HepG2 (cell line): ENCODE results near the gene MTMR4. TPM values are rescaled to one million over a fixed set of nuclear protein-coding genes. Genes with fewer than 3 reads are reported as not detected.
A peak's percentile ranks its signal among the peaks of the same experiment; 100 is the strongest.

Experiments used
- ATAC-seq: fragments of 200-7000 bp; cut with Tn5 transposase; 3 replicates; pipeline ENCODE4 v1.9.1; 2020; ENCODE audit warnings: mild to moderate bottlenecking, moderate library complexity
- BruUV-seq: library from RNA; stranded (reverse); fragments of 400-500 nt; replicated peaks from 2 replicates; lab custom pipeline; 2021; lab: Mats Ljungman, UMichigan
- CTCF ChIA-PET: fragments of 300-600 bp; formaldehyde crosslinking; extraction: SDS; loops from one replicate; lab custom pipeline; 2021; ENCODE audit warnings: low total read pairs, inconsistent platforms, low intra/inter-chr PET ratio; lab: Yijun Ruan, JAX
- POLR2A ChIA-PET: fragments of 350-600 bp; sonication (Branson Sonifier 250); formaldehyde crosslinking; loops from one replicate; lab custom pipeline; 2020; ENCODE audit warnings: antibody characterized with exemption, inconsistent platforms; lab: Yijun Ruan, JAX
- DNase-seq: peaks from one replicate; pipeline ENCODE4 v3.0.0-alpha.2; 2015; ENCODE audit warnings: low spot score
- FAIRE-seq: peaks from 3 replicates; lab custom pipeline; 2011; peaks lifted over from hg19 to GRCh38; lab: Jason Lieb, UNC
- H2AFZ ChIP-seq: one replicate; pipeline ENCODE4 v1.6.1; 2011; ENCODE audit warnings: low read length, inconsistent platforms
- H3K27ac ChIP-seq: fragments of 300-600 bp; 3 replicates; pipeline ENCODE4 v1.8.0; 2011; ENCODE audit warnings: mixed run types, mild to moderate bottlenecking, mixed read lengths, low read length, inconsistent platforms; ENCODE audit not compliant: insufficient read depth; ENCODE audit errors: extremely low read length
- H3K27me3 ChIP-seq, 2 experiments: fragments of 200-600 bp in 1 of 2; 2 replicates in 1 of 2; 3 replicates in 1 of 2; pipeline versions ENCODE4 v1.6.0 to v1.8.0; 2011; ENCODE audit warnings: low read length in 2 of 2, mild to moderate bottlenecking in 2 of 2, moderate library complexity in 2 of 2, inconsistent platforms in 1 of 2; ENCODE audit not compliant: insufficient read depth in 2 of 2, control insufficient read depth in 1 of 2
- H3K36me3 ChIP-seq, 2 experiments: fragments of 200-600 bp in 1 of 2; replicated peaks in 1 of 2; 2 replicates in 1 of 2; 3 replicates in 1 of 2; pipeline versions ENCODE4 v1.5.1 to v1.8.0; 2011; ENCODE audit warnings: low read length in 2 of 2, inconsistent platforms in 1 of 2; ENCODE audit not compliant: insufficient read depth in 2 of 2, control insufficient read depth in 1 of 2
- H3K4me1 ChIP-seq: 2 replicates; pipeline ENCODE4 v1.5.1; 2012; ENCODE audit warnings: low read length, inconsistent platforms; ENCODE audit not compliant: insufficient read depth
- H3K4me2 ChIP-seq: 2 replicates; pipeline ENCODE4 v1.6.0; 2011; ENCODE audit warnings: low read depth, low read length, inconsistent platforms
- H3K4me3 ChIP-seq, 3 experiments: fragments of 200-600 bp in 1 of 3; sonication (generic), shearing (Covaris generic) in 1 of 3; replicated peaks in 1 of 3; 2 replicates each; pipeline ENCODE4 v1.5.1; 2011 to 2016; ENCODE audit warnings: low read length in 3 of 3, inconsistent platforms in 2 of 3, low read depth in 2 of 3, mild to moderate bottlenecking in 2 of 3, control low read depth in 1 of 3, mixed read lengths in 1 of 3; ENCODE audit not compliant: insufficient read depth in 1 of 3
- H3K79me2 ChIP-seq: one replicate; pipeline ENCODE4 v1.6.1; 2011; ENCODE audit warnings: low read length, inconsistent platforms; ENCODE audit not compliant: insufficient read depth
- H3K9ac ChIP-seq: 2 replicates; pipeline ENCODE4 v1.6.0; 2011; ENCODE audit warnings: mild to moderate bottlenecking, low read depth, low read length, inconsistent platforms; ENCODE audit not compliant: insufficient read depth
- H3K9me3 ChIP-seq: 2 replicates; pipeline ENCODE4 v1.5.1; 2012; ENCODE audit warnings: mild to moderate bottlenecking, low read length
- H4K20me1 ChIP-seq: 2 replicates; pipeline ENCODE4 v1.6.0; 2011; ENCODE audit warnings: inconsistent platforms, mild to moderate bottlenecking, low read length, moderate library complexity; ENCODE audit not compliant: insufficient read depth
- AGO2 ChIP-seq: fragments of 200-400 bp; formaldehyde crosslinking; optimal IDR thresholded peaks from 2 replicates; pipeline ENCODE3; 2017; ENCODE audit warnings: mild to moderate bottlenecking, low read depth, low read length, moderate library complexity
- CCAR2 ChIP-seq: fragments of 200-400 bp; formaldehyde crosslinking; optimal IDR thresholded peaks from 2 replicates; pipeline ENCODE3; 2018; ENCODE audit warnings: low read depth, mild to moderate bottlenecking, low read length, moderate library complexity
- DPF2 ChIP-seq: sonication (generic); formaldehyde crosslinking; IDR thresholded peaks from 2 replicates; pipeline ENCODE4 v1.4.0; 2020; ENCODE audit warnings: mild to moderate bottlenecking, low read depth, missing genetic modification reagents, borderline replicate concordance
- FOXK1 ChIP-seq: sonication (generic); formaldehyde crosslinking; IDR thresholded peaks from 2 replicates; pipeline ENCODE4 v1.4.0; 2020; ENCODE audit warnings: low read depth, missing genetic modification reagents, borderline replicate concordance
- HNF4A ChIP-seq: sonication (generic); formaldehyde crosslinking; IDR thresholded peaks from 2 replicates; pipeline ENCODE4 v1.4.0; 2020; ENCODE audit warnings: missing genetic modification reagents
- PITX1 ChIP-seq: sonication (generic); formaldehyde crosslinking; IDR thresholded peaks from 2 replicates; pipeline ENCODE4 v1.5.1; 2020; ENCODE audit warnings: mild to moderate bottlenecking, missing genetic modification reagents
- SSRP1 ChIP-seq: IDR thresholded peaks from 2 replicates; pipeline ENCODE4 v1.6.1; 2016; ENCODE audit warnings: control low read depth
- ZNF17 ChIP-seq: sonication (generic); formaldehyde crosslinking; IDR thresholded peaks from 2 replicates; pipeline ENCODE4 v1.5.0; 2020; ENCODE audit warnings: mild to moderate bottlenecking, missing genetic modification reagents
- ZNF331 ChIP-seq: sonication (generic); formaldehyde crosslinking; IDR thresholded peaks from 2 replicates; pipeline ENCODE4 v1.4.0; 2020; ENCODE audit warnings: missing genetic modification reagents
- ZNF564 ChIP-seq: sonication (generic); formaldehyde crosslinking; IDR thresholded peaks from 2 replicates; pipeline ENCODE4 v1.8.1; 2023; ENCODE audit warnings: mild to moderate bottlenecking, missing genetic modification reagents
- ZNF788 ChIP-seq: sonication (generic); formaldehyde crosslinking; IDR thresholded peaks from 2 replicates; pipeline ENCODE4 v1.5.0; 2020; ENCODE audit warnings: mild to moderate bottlenecking, missing genetic modification reagents, borderline replicate concordance
- WGBS: methylation state at CpG from one replicate; pipeline ENCODE4 v1.1.6; 2017; ENCODE audit warnings: low lambda C conversion rate; 5-methylcytosine and 5-hydroxymethylcytosine counted together
- in situ Hi-C: cut with HindIII; loops from 2 replicates; pipeline ENCODE4 v1.10.0; 2017; ENCODE audit warnings: low pct_unique_long_range_greater_than_20kb; ENCODE audit not compliant: extremely low pct_ligation_motif_present
- intact Hi-C: fragments of 100-400 bp; cut with micrococcal nuclease; formaldehyde crosslinking; loops from one replicate; pipeline ENCODE4 v1.10.0; 2022; ENCODE audit not compliant: unreplicated experiment
- polyA plus RNA-seq, 8 experiments: library from polyadenylated mRNA; depleted of rRNA in 3 of 8; stranded (reverse) in 7 of 8; unstranded in 1 of 8; fragments of >200 nt; fragmentation: Illumina TruSeq in 4 of 8; extraction: Trizol in 4 of 8; gene quantifications; 2 replicates each; pipeline versions ENCODE4 v1.2.1 to v1.2.3, GENCODE V29; 2011 to 2016; ENCODE audit warnings: low read depth in 4 of 8, missing spikeins in 1 of 8, mixed read lengths in 1 of 8; ENCODE audit not compliant: insufficient read depth in 1 of 8
- total RNA-seq, 5 experiments: library from RNA; depleted of rRNA; stranded (reverse); fragments of >200 nt; fragmentation: Illumina TruSeq; extraction: Trizol; gene quantifications; 2 replicates each; pipeline ENCODE4 v1.2.3, GENCODE V29; 2016; ENCODE audit warnings: low read depth in 1 of 5

Gene MTMR4
- total and polyA plus RNA-seq, 2 of the 13 experiments (the other 11 are each of a cell fraction or from before 2014, with no cell fraction given) = 62.5 to 65.1 TPM

DNA sequence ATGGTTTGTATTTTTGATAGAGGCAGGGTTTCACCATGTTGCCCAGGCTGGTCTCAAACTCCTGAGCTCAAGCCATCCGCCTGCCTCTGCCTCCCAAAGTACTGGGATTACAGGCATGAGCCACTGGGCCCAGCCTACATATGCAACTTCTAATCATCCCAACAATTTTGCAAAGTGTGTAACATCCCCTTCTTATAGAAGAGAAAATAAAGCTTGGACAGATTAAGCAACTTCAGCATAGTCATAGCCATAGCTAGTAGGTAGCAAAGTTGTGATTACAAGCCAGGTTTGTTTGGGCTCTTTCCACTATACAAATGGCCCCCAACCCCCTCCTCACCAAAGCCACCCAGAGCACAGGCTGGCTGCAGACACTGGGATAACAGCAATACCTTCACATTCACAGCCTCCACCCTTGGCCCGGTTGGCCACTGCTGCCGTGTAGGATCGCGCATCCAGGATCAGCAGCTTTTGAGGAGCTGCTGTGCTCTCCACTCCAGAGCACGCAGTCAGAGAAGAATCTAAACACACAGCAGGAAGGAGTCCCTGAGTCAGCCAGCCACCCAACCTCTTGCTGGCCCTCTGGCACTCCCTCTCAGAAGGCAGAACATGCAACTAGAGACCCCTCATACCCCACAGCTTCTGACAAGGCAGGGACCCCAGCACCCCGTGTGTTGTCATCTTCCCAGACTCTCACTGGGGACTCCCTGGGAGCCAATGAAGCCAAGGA is 7.9 kb downstream of the MTMR4 start:
- H3K4me3 ChIP-seq = no peak overlapping the region
- ATAC-seq = no peak
- POLR2A ChIA-PET = interaction anchor here (1.1 to 3.3 kb wide), 2 partner anchors 9 to 12 kb away, joined by 3 to 13 read pairs; partner anchors contain the start of gene MTMR4
- H3K4me2 ChIP-seq = peak overlapping the region; percentile 0; the same call in 1 of the 2 replicates
- CTCF ChIA-PET = no interaction called here
- no peak for DNase-seq
- peaks cover 52 to 98% of the 10 kb centered on the region in 2 experiments for H3K36me3 ChIP-seq
- no peak overlapping the region for H2AFZ ChIP-seq
- FAIRE-seq = no peak
- peak overlapping the region; percentile 46 for H3K27ac ChIP-seq
- WGBS = 99% methylated on average over 7 of the region's 7 CpGs
- no peaks in the 10 kb centered on the region for H3K9me3 ChIP-seq
- no peaks in the 10 kb centered on the region for H3K27me3 ChIP-seq
- BruUV-seq = no TSS peak
- H3K4me1 ChIP-seq = peaks cover 24% of the 10 kb centered on the region
- H3K79me2 ChIP-seq = no peaks in the 10 kb centered on the region
- no peaks in the 10 kb centered on the region for H4K20me1 ChIP-seq
- TF ChIP-seq AGO2 (peak; percentile 31), ZNF331 (no peak)
- intact Hi-C loops (no loop called here), in situ Hi-C loops (loop anchor here (10.0 kb wide), 1 partner anchor 62 kb away; no protein-coding TSS in a partner anchor)
- H3K9ac ChIP-seq = no peak overlapping the region

DNA sequence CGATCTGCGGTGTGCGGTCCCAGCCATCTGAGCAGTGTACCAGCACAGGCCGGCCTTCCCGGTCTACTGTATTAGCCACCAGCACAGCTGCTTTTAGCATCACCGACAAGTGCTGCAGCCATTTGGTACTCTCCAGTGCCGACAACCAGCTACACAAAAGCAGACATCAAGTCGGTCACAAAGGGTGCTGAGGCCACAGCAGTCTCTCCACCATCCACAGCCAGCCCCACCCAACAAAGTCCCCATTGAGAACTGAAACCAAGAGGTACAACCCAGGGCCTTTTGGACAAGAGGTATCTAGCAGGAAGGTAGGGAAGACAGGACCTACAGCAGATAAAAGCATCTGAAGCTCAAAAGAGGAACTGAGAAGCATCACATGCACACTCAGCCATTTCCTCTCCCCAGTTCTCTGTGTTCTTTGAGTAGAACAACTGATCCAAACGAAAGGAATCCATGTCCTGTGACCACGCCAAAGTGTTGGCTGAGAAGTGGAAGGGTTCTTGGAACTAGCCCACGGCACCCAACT is 9.5 kb downstream of the MTMR4 start:
- Histone ChIP-seq H3K9me3 (no peaks in the 10 kb centered on the region), H3K27ac (no peak overlapping the region), H2AFZ (no peak overlapping the region), H3K36me3 (peaks cover 48 to 93% of the 10 kb centered on the region in 2 experiments), H4K20me1 (no peaks in the 10 kb centered on the region), H3K4me2 (no peak overlapping the region), H3K4me1 (peaks cover 24% of the 10 kb centered on the region), H3K79me2 (no peaks in the 10 kb centered on the region)
- in situ Hi-C loops (loop anchor here (10.0 kb wide), 1 partner anchor 60 kb away; no protein-coding TSS in a partner anchor), intact Hi-C loops (no loop called here)
- ChIA-PET POLR2A (interaction anchor here (3.3 kb wide), 1 partner anchor 10 kb away, joined by 13 read pairs; the partner anchor contains the start of gene MTMR4), CTCF (no interaction called here)
- no peak for DNase-seq
- WGBS = 99% methylated on average over 11 of the region's 11 CpGs
- BruUV-seq = no TSS peak
- ATAC-seq = no peak; the same call in 2 of the 3 replicates
- no peak for TF ChIP-seq CCAR2
- TF ChIP-seq HNF4A (CRISPR knock-in tag) = no peak
- no peak for TF ChIP-seq PITX1
- no peak for TF ChIP-seq SSRP1
- TF ChIP-seq ZNF564 (CRISPR knock-in tag) = no peak
- TF ChIP-seq DPF2 (CRISPR knock-in tag) = no peak
- no peak for TF ChIP-seq ZNF17 (CRISPR knock-in tag)
- no peak for TF ChIP-seq FOXK1
- TF ChIP-seq ZNF788 = no peak
- TF ChIP-seq, all 625 proteins: peak for 0
- no peaks in the 10 kb centered on the region for H3K27me3 ChIP-seq
- no peak for FAIRE-seq
- H3K4me3 ChIP-seq = no peak overlapping the region
- H3K9ac ChIP-seq = no peak overlapping the region
